Measurements from ENCODE around the gene PACSIN1.
A peak's percentile ranks its signal among the peaks of the same experiment; 100 is the strongest.

PACSIN1 gene

GRCh38 chr6:34473967-34474366 lies 8.1 kb downstream of the PACSIN1 start:
- no peak overlapping the region for H3K4me2 ChIP-seq (ENCODE audit: insufficient read depth, low read length, poor library complexity, severe bottlenecking)
- peaks cover 0 to 6% (median 0%) of the 10 kb centered on the region in 3 experiments for H3K27me3 ChIP-seq (ENCODE audit: control insufficient read depth in 3 of 3, insufficient read depth in 3 of 3, low read depth in 1 of 3, low read length in 3 of 3)
- no peaks in the 10 kb centered on the region for H3K36me3 ChIP-seq (replicated peaks in 1 of 2; ENCODE audit: control insufficient read depth in 2 of 2, insufficient read depth in 2 of 2, low read length in 2 of 2)
- H2AK5ac ChIP-seq (ENCODE audit: low read depth, low read length), result no peak overlapping the region
- no peaks in the 10 kb centered on the region for H3K9me3 ChIP-seq (replicated peaks in 1 of 2; ENCODE audit: control insufficient read depth in 2 of 2, insufficient read depth in 1 of 2, low read depth in 1 of 2, low read length in 2 of 2)
- H3K4ac ChIP-seq (ENCODE audit: low read length), result no peak overlapping the region
- H3K9ac ChIP-seq (ENCODE audit: low read depth, low read length, poor library complexity), result no peak overlapping the region
- no peak overlapping the region for H2BK15ac ChIP-seq (ENCODE audit: low read length)
- no peak overlapping the region for H3K27ac ChIP-seq (replicated peaks; ENCODE audit: low read length)
- H2BK5ac ChIP-seq (ENCODE audit: low read length), result no peak overlapping the region
- H3K4me3 ChIP-seq (ENCODE audit: low read length in 2 of 2), result no peak overlapping the region
- H4K8ac ChIP-seq (ENCODE audit: low read depth, low read length), result no peak overlapping the region
- H2AFZ ChIP-seq (ENCODE audit: low read length), result no peak overlapping the region
- no peak for DNase-seq (ENCODE audit: low spot score)
- no peak overlapping the region for H3K23ac ChIP-seq (ENCODE audit: low read depth, low read length, poor library complexity)
- no peak overlapping the region for H2BK12ac ChIP-seq (ENCODE audit: low read length)
- no peaks in the 10 kb centered on the region for H3K79me1 ChIP-seq (ENCODE audit: low read depth, low read length)
- no peak overlapping the region for H3K14ac ChIP-seq (ENCODE audit: low read length)
- H2BK120ac ChIP-seq (ENCODE audit: low read depth, low read length), result no peak overlapping the region
- peaks cover 5% of the 10 kb centered on the region in 2 donors for H3K4me1 ChIP-seq (ENCODE audit: control insufficient read depth in 2 of 2, insufficient read depth in 1 of 2, low read depth in 1 of 2, low read length in 2 of 2)
- WGBS, 2 donors (ENCODE audit: extremely low coverage in 2 of 2, insufficient read length in 2 of 2, insufficient replicate concordance in 1 of 2), result no CpG with 5 or more reads among the region's 1 CpG
- H4K91ac ChIP-seq (ENCODE audit: low read depth, low read length, poor library complexity), result no peak overlapping the region
- H3K18ac ChIP-seq (ENCODE audit: low read length), result no peak overlapping the region

GRCh38 chr6:34474754-34475153 lies 8.9 kb downstream of the PACSIN1 start:
- Histone ChIP-seq H3K9me3 (replicated peaks in 1 of 2; ENCODE audit: control insufficient read depth in 2 of 2, insufficient read depth in 1 of 2, low read depth in 1 of 2, low read length in 2 of 2) (no peaks in the 10 kb centered on the region), H3K9ac (ENCODE audit: low read depth, low read length, poor library complexity) (no peak overlapping the region), H3K79me1 (ENCODE audit: low read depth, low read length) (no peaks in the 10 kb centered on the region), H4K91ac (ENCODE audit: low read depth, low read length, poor library complexity) (no peak overlapping the region), H2BK120ac (ENCODE audit: low read depth, low read length) (no peak overlapping the region), H4K8ac (ENCODE audit: low read depth, low read length) (no peak overlapping the region), H3K18ac (ENCODE audit: low read length) (no peak overlapping the region), H3K36me3 (replicated peaks in 1 of 2; ENCODE audit: control insufficient read depth in 2 of 2, insufficient read depth in 2 of 2, low read length in 2 of 2) (no peaks in the 10 kb centered on the region), H3K4me1 (ENCODE audit: control insufficient read depth in 2 of 2, insufficient read depth in 1 of 2, low read depth in 1 of 2, low read length in 2 of 2) (peaks cover 3 to 5% of the 10 kb centered on the region in 2 donors), H3K14ac (ENCODE audit: low read length) (no peak overlapping the region), H2BK15ac (ENCODE audit: low read length) (no peak overlapping the region), H3K4ac (ENCODE audit: low read length) (no peak overlapping the region), H2BK12ac (ENCODE audit: low read length) (no peak overlapping the region), H3K27ac (replicated peaks; ENCODE audit: low read length) (no peak overlapping the region), H3K4me3 (ENCODE audit: low read length in 2 of 2) (no peak overlapping the region), H2AK5ac (ENCODE audit: low read depth, low read length) (no peak overlapping the region), H2AFZ (ENCODE audit: low read length) (no peak overlapping the region), H3K4me2 (ENCODE audit: insufficient read depth, low read length, poor library complexity, severe bottlenecking) (no peak overlapping the region), H3K27me3 (ENCODE audit: control insufficient read depth in 3 of 3, insufficient read depth in 3 of 3, low read depth in 1 of 3, low read length in 3 of 3) (no peaks in the 10 kb centered on the region), H3K23ac (ENCODE audit: low read depth, low read length, poor library complexity) (no peak overlapping the region), H2BK5ac (ENCODE audit: low read length) (no peak overlapping the region)
- no peak for DNase-seq (ENCODE audit: low spot score)
- no CpG with 5 or more reads among the region's 2 CpGs for WGBS, 2 donors (ENCODE audit: extremely low coverage in 2 of 2, insufficient read length in 2 of 2, insufficient replicate concordance in 1 of 2)

DNA sequence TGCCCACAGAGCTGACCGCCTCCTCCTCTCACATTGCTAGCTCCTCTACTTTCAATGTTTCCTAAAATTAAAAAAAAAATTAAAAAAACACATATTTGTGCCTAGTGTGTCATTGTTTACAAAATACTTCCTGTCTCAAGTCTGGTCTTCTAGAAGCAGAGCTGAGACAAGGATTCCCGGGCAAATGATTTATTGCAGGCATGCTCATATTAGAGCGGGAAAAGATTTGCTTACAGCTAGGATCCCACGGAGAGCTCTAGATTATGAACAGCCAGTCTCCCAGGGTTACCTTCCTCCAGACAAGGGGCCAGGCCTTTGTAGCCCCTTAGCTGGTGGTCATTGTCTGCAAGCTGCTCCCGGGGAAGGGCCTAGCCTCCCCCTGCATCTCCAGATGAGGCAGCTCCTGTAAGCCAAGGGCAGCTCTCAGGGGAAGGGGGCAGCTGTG lies 9.4 kb downstream of the PACSIN1 start:
- Histone ChIP-seq H2BK120ac (ENCODE audit: low read depth, low read length) (no peak overlapping the region), H3K4me2 (ENCODE audit: insufficient read depth, low read length, poor library complexity, severe bottlenecking) (no peak overlapping the region), H3K9ac (ENCODE audit: low read depth, low read length, poor library complexity) (no peak overlapping the region), H4K91ac (ENCODE audit: low read depth, low read length, poor library complexity) (no peak overlapping the region), H2BK15ac (ENCODE audit: low read length) (no peak overlapping the region), H3K27me3 (ENCODE audit: control insufficient read depth in 3 of 3, insufficient read depth in 3 of 3, low read depth in 1 of 3, low read length in 3 of 3) (no peaks in the 10 kb centered on the region), H3K79me1 (ENCODE audit: low read depth, low read length) (no peaks in the 10 kb centered on the region), H3K9me3 (replicated peaks in 1 of 2; ENCODE audit: control insufficient read depth in 2 of 2, insufficient read depth in 1 of 2, low read depth in 1 of 2, low read length in 2 of 2) (no peaks in the 10 kb centered on the region), H2BK5ac (ENCODE audit: low read length) (no peak overlapping the region), H3K18ac (ENCODE audit: low read length) (no peak overlapping the region), H3K4me1 (ENCODE audit: control insufficient read depth in 2 of 2, insufficient read depth in 1 of 2, low read depth in 1 of 2, low read length in 2 of 2) (peaks cover 3 to 5% of the 10 kb centered on the region in 2 donors), H3K4me3 (ENCODE audit: low read length in 2 of 2) (no peak overlapping the region), H2AFZ (ENCODE audit: low read length) (peak overlapping the region; percentile 23), H2BK12ac (ENCODE audit: low read length) (no peak overlapping the region), H3K23ac (ENCODE audit: low read depth, low read length, poor library complexity) (no peak overlapping the region), H4K8ac (ENCODE audit: low read depth, low read length) (no peak overlapping the region), H2AK5ac (ENCODE audit: low read depth, low read length) (no peak overlapping the region), H3K27ac (replicated peaks; ENCODE audit: low read length) (no peak overlapping the region), H3K36me3 (replicated peaks in 1 of 2; ENCODE audit: control insufficient read depth in 2 of 2, insufficient read depth in 2 of 2, low read length in 2 of 2) (no peaks in the 10 kb centered on the region), H3K4ac (ENCODE audit: low read length) (no peak overlapping the region), H3K14ac (ENCODE audit: low read length) (no peak overlapping the region)
- WGBS, 2 donors (ENCODE audit: extremely low coverage in 2 of 2, insufficient read length in 2 of 2, insufficient replicate concordance in 1 of 2), result no CpG with 5 or more reads among the region's 5 CpGs
- no peak for DNase-seq (ENCODE audit: low spot score)

DNA sequence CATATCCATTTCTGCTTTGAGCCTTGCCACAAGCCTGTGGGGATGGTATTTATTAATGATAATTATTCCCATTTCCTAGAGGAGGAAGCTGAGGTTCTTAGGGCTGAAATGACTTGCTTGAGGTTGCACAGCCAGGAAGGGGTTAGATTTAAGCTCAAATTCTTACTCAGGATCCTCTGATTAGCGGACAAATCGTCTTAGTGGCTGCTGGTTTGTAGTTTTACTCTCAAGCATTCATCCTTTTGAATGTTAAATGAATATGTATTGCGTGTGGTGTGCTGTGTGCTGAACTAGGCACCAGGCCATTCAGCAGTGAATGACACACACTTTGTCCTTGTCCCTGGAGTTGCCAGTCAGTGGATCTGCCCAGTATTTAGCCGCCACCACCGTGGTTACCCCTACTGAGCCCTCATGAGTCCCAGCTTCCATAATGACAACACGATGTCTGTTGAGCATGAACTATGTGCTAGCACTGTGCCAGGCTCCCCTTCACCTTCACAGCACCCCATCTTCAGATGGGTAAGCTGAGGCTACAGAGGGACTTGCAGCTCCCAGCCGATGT lies 10.0 kb downstream of the PACSIN1 start:
- H3K4ac ChIP-seq (ENCODE audit: low read length), result no peak overlapping the region
- H3K36me3 ChIP-seq (replicated peaks in 1 of 2; ENCODE audit: control insufficient read depth in 2 of 2, insufficient read depth in 2 of 2, low read length in 2 of 2), result no peaks in the 10 kb centered on the region
- no peak overlapping the region for H2BK15ac ChIP-seq (ENCODE audit: low read length)
- no peak overlapping the region for H4K8ac ChIP-seq (ENCODE audit: low read depth, low read length)
- no peak for DNase-seq (ENCODE audit: low spot score)
- no peak overlapping the region for H3K18ac ChIP-seq (ENCODE audit: low read length)
- H2BK12ac ChIP-seq (ENCODE audit: low read length), result no peak overlapping the region
- no peak overlapping the region for H4K91ac ChIP-seq (ENCODE audit: low read depth, low read length, poor library complexity)
- no peak overlapping the region for H2BK5ac ChIP-seq (ENCODE audit: low read length)
- no peak overlapping the region for H3K4me3 ChIP-seq (ENCODE audit: low read length in 2 of 2)
- H3K27me3 ChIP-seq (ENCODE audit: control insufficient read depth in 3 of 3, insufficient read depth in 3 of 3, low read depth in 1 of 3, low read length in 3 of 3), result no peaks in the 10 kb centered on the region
- H3K4me1 ChIP-seq (ENCODE audit: control insufficient read depth in 2 of 2, insufficient read depth in 1 of 2, low read depth in 1 of 2, low read length in 2 of 2), result peaks cover 3 to 5% of the 10 kb centered on the region in 2 donors
- H3K23ac ChIP-seq (ENCODE audit: low read depth, low read length, poor library complexity), result no peak overlapping the region
- H3K14ac ChIP-seq (ENCODE audit: low read length), result no peak overlapping the region
- WGBS, 2 donors (ENCODE audit: extremely low coverage in 2 of 2, insufficient read length in 2 of 2, insufficient replicate concordance in 1 of 2), result no CpG with 5 or more reads among the region's 7 CpGs
- no peak overlapping the region for H2BK120ac ChIP-seq (ENCODE audit: low read depth, low read length)
- H3K9me3 ChIP-seq (replicated peaks in 1 of 2; ENCODE audit: control insufficient read depth in 2 of 2, insufficient read depth in 1 of 2, low read depth in 1 of 2, low read length in 2 of 2), result no peaks in the 10 kb centered on the region
- H3K4me2 ChIP-seq (ENCODE audit: insufficient read depth, low read length, poor library complexity, severe bottlenecking), result no peak overlapping the region
- H3K79me1 ChIP-seq (ENCODE audit: low read depth, low read length), result no peaks in the 10 kb centered on the region
- no peak overlapping the region for H3K27ac ChIP-seq (replicated peaks; ENCODE audit: low read length)
- peak overlapping the region; percentile 23 for H2AFZ ChIP-seq (ENCODE audit: low read length)
- no peak overlapping the region for H3K9ac ChIP-seq (ENCODE audit: low read depth, low read length, poor library complexity)
- peak overlapping the region; percentile 78 for H2AK5ac ChIP-seq (ENCODE audit: low read depth, low read length)

Measured in neuronal stem cell (in vitro differentiated cells).